ENCODE results near the gene FIGNL1.
"Not testable (repeated sequence)": the region's sequence is repeated elsewhere in the genome, so short reads cannot be mapped to it uniquely, and the experiment has no call there.

The FIGNL1 gene

GRCh38 chr7:50470250-50471163, 20.4 kb upstream of the FIGNL1 start:
- DNase-seq (ENCODE audit: low spot score), result no peak

- DNase-seq (ENCODE audit: low spot score), result no peak
These were observed 19.0 kb upstream of the FIGNL1 start for GRCh38 chr7:50469181-50469580.

GRCh38 chr7:50467817-50468610, 17.9 kb upstream of the FIGNL1 start:
- DNase-seq (ENCODE audit: low spot score), result peak; percentile 71

GRCh38 chr7:50466815-50467585, 16.9 kb upstream of the FIGNL1 start:
- DNase-seq (ENCODE audit: low spot score), result no peak

DNA sequence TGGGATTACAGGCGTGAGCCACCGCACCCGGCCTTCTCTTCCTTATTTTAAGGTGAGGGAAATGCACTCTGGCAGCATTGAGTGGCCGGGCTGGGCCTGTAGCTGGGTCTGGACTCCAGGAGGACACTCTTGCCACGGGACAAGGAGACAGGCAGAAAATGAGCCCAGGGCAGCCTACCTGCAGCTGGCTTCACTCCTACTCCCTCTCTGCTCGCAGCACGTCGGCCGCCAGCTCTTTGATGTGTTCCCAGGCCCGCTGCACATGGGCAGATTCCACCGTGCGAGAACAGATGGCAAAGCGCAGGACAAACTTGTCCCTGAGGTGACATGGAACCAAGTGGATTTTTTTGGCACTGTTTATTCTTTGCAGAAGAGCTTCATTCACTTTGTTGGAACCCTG, 12.9 kb upstream of the FIGNL1 start:
- DNase-seq (ENCODE audit: low spot score), result no peak

GRCh38 chr7:50462361-50462760, 12.2 kb upstream of the FIGNL1 start:
- DNase-seq (ENCODE audit: low spot score), result no peak

- no peak for DNase-seq (ENCODE audit: low spot score)
These were observed 11.5 kb upstream of the FIGNL1 start for GRCh38 chr7:50461695-50462094.

DNA sequence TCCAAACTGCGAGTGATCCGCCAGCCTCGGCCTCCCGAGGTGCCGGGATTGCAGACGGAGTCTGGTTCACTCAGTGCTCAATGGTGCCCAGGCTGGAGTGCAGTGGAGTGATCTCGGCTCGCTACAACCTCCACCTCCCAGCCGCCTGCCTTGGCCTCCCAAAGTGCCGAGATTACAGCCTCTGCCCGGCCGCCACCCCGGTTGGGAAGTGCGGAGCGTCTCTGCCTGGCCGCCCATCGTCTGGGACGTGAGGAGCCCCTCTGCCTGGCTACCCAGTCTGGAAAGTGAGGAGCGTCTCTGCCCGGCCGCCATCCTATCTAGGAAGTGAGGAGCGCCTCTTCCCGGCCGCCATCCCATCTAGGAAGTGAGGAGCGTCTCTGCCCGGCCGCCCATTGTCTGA, 9.0 kb upstream of the FIGNL1 start:
- not testable (repeated sequence) for DNase-seq (ENCODE audit: low spot score)

GRCh38 chr7:50458651-50459050, 8.5 kb upstream of the FIGNL1 start:
- DNase-seq (ENCODE audit: low spot score), result not testable (repeated sequence)

DNA sequence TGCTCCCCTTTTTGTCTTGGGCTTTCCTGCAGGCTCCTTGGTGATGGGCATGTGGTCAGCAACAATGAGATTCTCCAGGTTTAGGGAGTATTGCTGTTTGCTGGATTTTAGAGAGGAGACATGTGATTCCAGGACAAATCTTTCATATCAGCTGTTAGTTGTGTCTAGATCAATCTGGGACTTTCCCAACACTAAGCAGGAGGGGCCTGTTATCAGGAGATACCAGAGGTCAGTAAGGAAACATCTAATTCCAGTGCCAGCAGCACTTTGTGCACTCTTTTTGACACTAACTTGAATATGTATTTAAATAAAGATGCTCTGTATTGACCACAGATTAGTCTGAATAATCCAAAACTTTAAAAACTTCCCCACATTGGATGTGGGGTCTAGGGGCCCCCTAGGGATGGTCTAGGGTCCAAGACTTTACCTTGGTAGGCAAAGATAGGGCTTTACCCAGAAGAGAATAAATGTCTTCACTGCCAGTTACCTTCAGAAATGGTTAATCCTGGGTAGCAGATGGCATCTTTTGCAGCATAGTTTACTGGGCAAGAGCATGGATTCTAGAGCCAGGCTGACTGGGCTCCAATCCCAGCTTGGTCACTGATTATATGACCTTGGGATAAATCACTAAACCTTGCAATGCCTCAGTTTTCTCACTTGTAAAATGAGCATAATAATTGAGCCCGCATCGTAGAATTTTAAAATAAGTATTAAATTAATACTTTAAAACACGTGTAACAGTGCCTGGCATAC, 6.4 kb upstream of the FIGNL1 start:
- DNase-seq (ENCODE audit: low spot score), result no peak

- no peak for DNase-seq (ENCODE audit: low spot score)
These were observed 5.5 kb upstream of the FIGNL1 start for GRCh38 chr7:50455658-50456057.

DNA sequence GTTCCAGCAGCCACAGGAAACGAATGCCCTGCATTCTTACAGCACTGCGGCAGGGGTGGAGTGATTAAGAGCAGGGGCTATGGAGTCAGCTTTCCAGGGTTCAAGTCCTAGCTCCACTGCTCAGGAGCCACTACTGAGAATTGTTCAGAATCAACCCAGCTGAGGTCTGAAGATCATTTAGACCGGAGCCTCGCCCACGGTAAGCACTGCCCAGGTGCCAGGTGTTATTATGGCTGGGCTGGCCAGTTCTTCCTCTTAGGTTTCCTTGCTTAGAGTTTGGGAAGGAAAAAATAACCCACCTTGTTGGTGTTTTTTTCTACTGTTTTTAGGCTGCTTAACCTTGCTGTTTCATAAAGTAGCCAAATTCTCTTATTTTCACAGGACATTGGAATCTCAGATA, 4.8 kb upstream of the FIGNL1 start:
- no peak for DNase-seq (ENCODE audit: low spot score)

DNA sequence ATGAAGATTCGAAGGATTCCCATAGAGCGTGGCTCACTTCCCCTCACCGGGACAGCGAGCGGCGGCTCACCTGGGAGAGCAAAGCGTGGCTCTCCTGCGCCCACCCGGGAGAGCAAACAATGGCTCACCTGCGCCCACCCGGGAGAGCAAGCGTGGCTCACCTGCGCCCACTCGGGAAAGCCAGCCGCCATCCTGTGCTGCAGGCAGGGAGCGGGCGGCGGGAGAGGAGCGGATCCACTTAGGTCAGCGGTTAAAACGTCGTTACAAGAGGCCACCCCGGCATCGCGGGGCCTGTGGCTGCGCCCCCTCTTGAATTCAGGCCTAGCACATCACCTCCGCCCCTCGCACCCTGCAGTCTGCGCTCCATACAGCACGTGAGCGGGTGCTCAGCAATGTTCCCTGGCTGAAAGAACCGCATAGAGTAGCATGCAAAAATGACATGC, 461 bp upstream of the FIGNL1 start:
- peak; percentile 8 for DNase-seq (ENCODE audit: low spot score)

DNA sequence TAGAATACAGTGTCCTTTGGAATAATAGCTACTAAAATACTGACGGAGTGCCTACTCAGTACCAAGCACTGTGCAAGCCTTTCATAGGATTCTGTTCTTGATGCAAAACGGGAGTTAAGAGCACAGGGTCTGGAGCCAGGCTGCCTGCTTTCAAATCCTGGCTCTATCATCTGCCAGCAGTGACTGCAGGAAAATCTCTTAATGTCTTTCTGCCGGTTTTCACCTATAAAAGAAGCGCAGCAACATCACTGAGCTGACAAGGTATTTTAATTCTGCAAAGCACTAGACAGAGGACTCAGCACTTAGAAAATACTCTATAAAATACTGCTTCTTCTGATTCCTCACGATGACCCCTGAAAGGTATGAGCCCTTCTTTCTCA, 659 bp downstream of the FIGNL1 start:
- DNase-seq (ENCODE audit: low spot score), result no peak

GRCh38 chr7:50448823-50449222, 1.3 kb downstream of the FIGNL1 start:
- DNase-seq (ENCODE audit: low spot score), result no peak

DNA sequence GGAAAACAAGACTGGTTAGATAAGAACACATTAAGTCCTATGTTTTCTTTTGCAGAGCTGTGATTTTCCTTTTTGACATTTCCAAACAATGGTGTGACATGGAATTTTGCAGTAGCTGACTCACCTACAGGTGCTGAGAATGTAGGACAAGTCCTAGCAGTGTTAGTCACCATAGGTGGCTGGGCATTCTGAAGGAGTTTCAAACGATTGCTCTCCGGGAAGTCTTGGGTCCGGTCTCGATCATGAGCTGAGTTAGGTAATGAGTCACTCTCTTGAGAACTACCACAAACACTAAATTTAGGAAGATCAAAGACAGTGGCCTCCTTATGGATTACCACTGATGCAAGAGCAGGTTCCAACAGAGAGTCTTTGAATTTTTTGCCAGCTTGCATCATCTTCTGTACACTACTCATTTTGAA, 3.6 kb downstream of the FIGNL1 start:
- no peak for DNase-seq (ENCODE audit: low spot score)

- no peak for DNase-seq (ENCODE audit: low spot score)
These were observed 13.9 kb downstream of the FIGNL1 start for GRCh38 chr7:50436133-50436806.

- no peak for DNase-seq (ENCODE audit: low spot score)
These were observed 18.3 kb downstream of the FIGNL1 start for GRCh38 chr7:50431722-50432305.

DNA sequence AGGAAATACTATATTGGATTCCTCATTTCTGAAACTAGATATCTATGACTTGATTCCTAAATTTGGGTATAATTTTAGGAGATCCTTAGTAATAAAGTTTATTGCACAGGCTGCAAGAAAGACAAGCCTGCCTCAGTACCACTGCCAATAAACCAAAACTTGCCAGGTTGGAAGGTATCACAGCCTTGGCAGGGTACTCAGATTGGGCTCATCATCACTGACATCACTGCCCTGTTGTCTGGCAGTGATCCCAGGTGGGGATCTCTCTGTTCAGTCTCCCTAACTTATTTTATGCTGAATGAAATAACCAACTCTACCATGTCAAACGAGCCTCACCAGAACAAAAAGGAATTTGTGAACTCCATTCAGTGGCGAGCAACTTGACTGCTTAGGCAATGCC, 18.8 kb downstream of the FIGNL1 start:
- no peak for DNase-seq (ENCODE audit: low spot score)

GRCh38 chr7:50428911-50429310, 21.2 kb downstream of the FIGNL1 start:
- DNase-seq (ENCODE audit: low spot score), result no peak

- no peak for DNase-seq (ENCODE audit: low spot score)
These were observed 22.6 kb downstream of the FIGNL1 start for GRCh38 chr7:50427518-50427917.

All from hematopoietic multipotent progenitor cell treated with erythropoietin and hydrocortisone succinate and interleukin-3 and kit ligand, for 15 days (in vitro differentiated cells).